Iris pigment epithelial cell (primary cell): Measurements from ENCODE around the gene RAI14.
A peak's percentile ranks its signal among the peaks of the same experiment; 100 is the strongest.

Experiments
- DNase-seq: peaks from one replicate; pipeline ENCODE4 v3.0.0-alpha.2; 2011; ENCODE audit warnings: low read depth

RAI14 gene

DNA sequence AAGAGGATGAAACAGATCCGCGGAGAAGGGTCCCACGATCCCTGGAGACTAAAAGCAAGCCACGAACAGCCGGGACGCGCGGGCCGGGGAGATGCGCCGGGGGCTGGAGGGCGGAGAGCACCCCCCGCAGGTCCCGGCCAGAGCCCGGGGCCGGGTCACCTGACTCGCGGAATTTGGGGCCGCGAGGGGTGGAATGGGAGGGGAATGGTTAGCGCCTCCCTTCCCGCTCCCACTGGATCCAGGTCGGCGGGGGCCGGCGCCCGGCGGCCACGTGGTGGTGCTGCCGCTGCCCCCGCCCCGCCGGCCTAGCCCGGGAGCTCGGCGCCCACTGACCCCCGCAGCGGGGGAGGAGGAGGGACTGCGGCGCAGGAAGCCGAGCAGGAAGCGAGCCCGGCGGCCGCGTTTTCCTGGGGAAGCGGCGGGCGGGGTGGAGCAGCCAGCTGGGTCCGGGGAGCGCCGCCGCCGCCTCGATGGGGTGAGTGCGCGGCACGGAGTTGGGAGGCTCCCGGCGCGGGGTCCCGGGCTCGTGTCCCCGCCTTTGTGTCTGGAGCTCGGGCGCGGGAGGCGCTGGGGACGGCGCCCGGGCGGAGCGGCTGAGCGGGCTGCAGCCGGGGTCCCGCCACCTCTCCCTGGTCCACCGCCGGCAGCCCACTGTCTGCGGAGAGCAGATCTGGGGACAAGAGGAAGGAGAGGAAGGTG, at the start of gene RAI14:
Gene RAI14, plus strand, starts transcription at position 328 of the 699 bp plus-strand sequence. CDS start 30,592 bp downstream, outside the sequence.
- DNase-seq = peak; percentile 91

DNA sequence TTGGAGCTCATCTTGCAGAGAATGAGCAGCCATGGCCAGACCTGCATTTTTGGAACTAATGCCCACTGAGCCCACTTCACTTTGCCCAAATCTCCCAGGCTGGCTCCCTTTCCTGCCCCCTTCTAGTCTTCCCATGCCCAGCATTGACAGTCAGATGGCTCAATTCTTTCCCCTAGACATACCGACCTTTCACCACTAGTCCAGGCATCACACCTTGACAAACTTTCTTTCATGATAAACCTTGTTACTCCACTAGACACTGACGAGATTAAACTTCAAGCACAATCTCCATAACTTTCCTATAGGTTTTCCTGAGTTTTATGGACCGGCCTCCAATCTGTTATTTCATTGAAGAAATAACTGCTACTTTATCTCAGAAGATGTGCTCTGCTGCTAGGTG, 47.8 kb upstream of the RAI14 start:
- DNase-seq = no peak

DNA sequence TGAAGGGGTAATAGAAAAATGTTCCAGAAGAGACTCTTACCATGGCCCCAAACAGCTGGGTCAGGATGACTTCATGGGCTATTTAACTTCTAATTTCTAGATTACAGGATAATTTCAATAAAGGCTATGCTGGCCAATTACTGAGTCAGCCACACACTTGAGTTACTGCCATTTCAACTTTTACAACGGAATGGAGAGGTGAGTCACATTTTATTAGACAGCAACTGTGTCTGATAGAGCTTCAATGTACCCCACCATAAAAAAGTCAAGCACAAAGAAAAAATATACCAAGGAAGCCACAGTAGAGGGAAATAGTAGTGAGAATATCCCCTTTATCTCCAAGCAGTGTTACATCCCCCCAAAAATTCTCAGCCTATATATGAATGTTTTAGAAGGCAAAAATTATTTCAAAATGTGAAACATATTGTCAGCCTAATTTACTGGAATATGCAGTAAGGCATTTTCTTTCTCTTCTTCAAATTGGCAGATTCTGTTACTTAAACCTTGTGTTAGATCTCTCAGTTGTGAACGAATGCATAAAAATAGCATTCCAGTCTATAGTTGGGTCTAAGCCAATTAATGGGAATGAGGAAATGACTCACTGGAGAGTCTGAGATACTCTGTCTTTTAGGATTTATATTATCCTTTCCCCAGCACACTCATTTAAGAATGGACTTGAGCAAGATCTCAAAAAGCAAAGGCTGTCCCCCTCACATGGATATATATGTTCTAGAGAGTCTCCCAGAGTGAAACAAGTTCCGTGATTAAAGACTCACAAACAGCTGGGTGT, 47.1 kb upstream of the RAI14 start:
- DNase-seq = peak; percentile 94

DNA sequence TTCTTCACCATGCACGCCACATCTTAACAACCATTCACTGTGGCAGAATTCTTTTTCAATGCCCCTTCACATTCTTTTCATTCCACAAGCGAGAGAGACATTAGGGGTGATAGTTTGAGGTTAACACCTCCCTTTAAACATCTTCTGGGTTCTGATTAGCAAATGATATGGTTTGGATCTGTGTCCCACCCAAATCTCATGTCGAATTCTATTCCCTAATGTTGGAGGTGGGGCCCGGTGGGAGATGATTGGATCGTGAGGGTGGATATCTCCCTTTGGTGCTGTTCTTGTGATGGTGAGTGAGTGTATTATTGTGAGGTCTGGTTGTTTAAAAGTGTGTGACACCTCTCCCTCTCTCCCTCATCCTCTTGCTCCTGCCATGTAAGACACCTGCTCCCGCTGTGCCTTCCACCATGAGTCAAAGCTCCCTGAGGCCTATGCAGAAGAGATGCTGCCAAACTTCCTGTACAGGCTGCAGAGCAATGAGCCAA, 46.1 kb upstream of the RAI14 start:
- DNase-seq = no peak

DNA sequence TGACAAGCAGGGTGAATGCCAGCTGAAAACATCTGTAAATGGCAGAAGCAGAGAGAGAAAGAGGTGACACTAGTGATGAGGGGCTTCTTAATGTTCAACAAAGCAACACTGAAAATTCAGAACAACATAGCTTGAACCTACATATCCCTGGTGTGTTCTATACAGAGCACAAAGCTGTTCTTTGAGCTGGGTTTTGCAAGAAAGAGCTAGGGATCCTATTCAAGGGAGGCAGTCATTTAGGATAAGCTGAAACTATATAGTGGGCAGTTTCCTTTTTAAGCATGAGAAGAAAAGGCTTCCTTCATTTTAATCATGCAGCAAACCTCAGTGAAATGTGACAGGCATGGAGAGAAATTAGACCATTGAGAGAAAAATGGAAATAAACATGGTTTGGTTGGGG, 45.6 kb upstream of the RAI14 start:
- no peak for DNase-seq

DNA sequence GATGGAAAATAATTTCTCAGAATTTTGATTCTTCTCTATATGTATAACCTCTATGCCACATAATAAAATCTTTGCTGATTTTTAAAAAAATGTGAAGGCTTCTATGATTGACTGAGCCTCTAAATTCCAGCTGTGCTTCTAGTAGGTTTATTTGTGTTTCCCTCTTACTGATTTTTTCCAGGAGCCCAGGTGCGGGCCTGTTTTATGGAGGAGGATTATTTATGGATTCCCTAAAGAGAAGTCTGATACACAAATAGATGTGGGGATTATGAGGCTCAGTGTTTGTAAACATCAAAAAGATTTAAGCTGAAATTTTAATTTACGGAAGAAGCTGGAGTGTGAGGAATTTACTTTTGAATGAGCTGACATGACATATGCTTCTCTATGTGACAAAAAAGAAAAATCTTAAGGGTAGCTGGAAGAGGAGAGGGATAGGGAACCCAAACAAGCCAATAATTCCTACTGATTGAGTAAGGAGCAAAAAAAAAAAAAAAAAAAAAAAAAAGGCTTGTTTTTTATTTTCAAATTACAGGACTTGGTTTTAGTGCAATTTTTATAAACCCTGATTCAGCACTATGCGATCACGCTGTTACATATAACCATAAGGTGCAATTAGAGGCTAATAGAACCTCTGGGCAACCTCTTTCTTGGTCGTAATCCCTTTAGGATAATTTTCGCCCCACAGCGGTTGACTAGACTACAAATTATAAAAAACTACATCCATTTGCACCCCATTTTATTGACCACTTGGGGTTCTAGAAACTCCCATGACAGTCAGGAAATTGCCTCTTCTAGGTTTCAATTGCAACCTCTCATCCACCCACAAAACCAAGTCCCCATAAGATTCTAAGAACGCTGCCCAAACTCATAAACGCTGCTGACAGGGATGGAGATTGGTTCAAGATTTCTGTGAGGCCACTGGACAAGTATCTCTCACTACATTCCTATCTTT, 44.4 kb upstream of the RAI14 start:
- no peak for DNase-seq

DNA sequence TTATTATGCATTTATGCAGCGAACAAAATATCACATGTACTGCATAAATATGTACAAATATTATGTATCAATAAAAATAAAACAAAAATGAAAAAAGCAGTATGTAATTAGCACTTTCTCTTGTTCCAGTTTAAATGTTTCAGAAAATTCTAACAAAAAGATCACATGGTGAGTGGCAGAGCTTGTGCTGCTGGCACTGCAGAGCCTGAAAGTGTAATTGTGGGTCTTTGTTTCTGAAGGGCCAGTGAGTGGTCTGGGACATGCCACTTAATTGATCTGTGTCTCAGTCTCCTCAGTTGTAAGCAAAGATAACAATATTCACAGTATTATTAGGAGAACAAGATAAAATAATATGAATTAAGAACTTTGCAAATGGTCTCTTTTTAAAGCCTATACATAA, 39.5 kb upstream of the RAI14 start:
- no peak for DNase-seq

DNA sequence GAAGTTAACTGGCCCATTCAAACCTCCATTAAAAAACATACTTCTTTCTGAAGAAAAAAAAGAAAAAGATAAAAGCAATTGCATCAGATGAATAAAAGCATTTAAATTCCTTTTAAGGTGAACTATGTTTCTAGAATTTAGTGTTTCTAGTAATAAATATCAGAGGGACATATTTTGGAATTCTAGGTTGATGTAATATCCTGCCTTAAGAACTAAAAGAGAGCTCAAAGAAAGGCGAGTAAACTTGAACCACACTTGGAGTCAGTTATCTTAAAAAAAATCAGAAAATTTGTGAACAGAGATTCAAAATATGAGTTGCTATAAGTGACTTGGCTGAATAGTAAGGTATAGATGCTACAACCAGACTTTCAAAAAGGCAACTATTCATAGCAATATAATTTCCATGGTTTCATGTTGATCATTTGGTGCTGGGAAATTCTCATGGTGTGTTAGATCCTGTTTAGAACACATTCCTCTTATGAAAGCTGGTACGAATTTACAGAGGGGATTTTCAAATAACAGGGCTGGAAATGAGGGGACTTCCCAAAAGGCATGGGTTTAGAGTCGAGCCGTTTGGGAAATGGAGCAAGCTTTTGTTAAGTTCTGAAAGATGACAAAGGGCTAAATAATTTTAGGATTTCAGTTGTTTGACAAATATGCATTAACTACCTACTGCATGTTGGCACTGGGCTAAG, 37.6 kb upstream of the RAI14 start:
- no peak for DNase-seq

DNA sequence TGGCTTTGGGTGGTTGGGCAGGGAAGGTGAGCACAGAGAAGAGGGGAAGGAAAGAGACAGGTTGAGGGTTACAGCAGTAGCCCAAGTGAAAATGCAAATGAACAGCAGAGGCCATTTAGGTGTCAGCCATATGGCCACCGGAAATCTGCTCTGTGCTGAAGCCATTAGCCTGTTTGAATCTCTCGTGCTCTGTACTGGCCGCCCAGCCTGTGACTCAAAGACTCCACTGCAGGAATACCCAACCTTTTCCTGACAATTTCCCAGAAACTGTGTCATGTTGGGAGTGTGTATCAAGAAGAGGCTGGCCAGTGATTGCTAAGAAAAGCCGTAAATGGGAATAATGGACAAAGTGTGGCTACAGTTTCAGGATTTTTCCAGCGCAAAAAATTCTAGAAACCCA, 35.9 kb upstream of the RAI14 start:
- DNase-seq = no peak

DNA sequence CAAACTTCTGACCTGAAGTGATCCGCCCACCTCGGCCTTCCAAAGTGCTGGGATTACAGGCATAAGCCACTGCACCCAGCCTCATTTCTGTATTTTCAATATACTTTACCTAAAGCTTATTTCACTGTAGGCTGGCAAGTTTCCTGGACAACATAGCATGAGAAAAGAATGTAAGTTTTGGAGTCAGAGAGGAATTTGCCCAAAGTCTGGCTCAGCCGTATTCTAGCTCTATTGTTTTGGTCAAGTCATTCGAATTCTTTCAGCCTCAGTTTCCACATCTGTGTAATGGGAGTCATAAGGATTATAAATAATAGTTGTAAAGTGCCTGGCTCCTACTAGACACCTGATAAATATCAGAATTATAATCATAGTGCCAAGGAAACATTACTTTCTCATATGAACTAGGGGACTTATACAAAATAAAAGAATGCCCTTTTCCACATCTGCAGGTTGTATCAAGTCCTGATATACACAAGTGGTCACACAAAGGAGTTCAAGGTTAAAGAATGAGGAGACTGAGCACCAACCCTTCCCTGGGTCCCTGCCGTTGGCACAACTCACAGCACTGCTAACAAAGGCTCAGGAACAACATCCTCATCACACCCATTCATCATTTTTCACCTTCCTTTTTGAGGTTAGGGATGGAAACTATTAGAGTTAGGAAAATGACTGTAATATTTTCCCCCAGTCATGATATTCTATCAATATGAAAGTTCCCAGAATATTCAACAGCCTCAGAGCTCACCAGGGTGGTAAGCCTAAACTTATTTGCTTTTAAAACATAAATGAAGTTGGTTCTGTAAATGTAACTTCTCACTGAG, 34.6 kb upstream of the RAI14 start:
- DNase-seq = no peak

DNA sequence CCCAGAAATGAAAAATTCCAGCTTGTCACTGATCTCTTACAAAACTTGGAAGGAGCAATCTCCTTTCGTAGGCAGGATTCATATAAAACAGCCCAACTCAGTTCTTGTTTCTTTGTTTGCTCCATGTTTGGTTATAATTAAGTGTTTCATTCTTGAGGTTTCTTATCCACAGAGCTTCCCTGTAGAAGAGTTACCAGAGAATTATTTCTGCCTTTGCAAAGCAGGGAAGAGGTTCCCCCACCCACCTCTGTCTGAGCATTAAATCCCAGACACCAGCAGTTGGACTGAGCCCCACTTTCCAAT, 34.1 kb upstream of the RAI14 start:
- DNase-seq = no peak

DNA sequence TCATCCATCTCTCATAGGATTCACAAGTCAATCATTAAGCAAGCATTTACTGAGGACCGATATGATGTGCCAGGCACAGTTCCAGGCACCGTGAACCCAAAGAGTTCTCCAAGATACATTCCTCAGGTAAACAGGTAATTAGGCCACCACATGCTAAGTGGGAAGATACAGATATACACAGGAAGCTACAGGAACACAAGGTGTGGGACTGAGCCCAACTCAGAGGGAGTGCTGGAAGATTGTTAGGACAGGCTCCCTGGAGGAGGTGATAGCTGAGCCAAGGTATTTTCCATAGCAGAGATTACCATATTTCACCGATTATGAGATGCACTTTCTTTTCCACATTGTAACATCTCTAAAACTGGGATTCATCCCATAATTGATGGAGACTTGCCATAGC, 31.4 kb upstream of the RAI14 start:
- DNase-seq = no peak

DNA sequence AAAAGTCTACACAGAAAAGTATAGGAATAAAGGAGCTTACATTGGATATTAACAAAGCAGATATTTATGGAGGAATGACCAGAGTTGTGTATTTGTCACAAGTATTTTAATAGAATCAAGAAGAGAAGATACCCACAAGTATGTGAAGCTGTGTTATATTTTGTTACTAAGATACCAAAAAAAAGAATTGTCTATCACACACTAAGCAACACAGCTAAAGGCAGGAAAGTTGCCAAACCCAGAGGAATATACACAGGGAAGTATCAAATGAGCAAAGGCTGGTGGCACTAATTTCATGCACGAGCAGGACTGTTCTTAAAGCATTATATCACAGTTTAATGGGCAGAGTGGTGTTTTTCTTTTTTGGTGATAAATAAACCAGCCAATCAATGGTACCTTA, 30.9 kb upstream of the RAI14 start:
- peak; percentile 31 for DNase-seq

DNA sequence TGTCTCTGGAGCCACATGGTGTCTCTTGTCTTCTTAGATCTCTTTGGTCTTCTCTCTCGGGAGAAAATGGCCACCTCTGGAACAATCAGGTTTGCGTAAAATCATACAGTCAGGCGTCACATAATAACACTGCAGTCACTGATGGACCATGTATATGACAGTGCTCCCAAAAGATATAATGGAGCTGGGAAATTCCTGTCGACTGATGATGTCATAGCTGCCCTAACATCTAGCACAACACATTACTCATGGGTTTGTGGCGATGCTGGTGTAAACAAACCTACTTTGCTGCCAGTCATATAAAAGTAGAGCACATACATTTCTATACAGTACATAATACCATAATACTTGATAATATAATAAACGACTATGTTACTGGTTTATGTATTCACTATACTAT, 30.1 kb upstream of the RAI14 start:
- DNase-seq = peak; percentile 98

DNA sequence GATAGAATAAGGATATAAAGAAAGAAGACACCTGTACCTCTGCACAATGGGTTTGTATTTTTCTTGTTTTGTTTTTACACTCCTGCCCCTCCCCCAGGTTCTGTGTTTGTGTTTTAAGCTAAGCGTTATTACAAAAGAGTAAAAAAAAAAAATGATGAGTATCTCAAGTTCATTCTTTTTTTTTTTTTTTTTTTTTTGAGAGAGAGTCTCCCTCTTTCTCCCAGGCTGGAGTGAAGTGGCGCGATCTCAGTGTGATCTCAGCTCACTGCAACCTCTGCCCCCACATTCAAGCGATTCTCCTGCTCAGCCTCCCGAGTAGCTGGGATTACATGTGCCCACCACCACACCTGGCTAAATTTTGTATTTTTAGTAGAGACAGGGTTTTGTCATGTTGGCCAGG, 29.4 kb upstream of the RAI14 start:
- DNase-seq = peak; percentile 67

DNA sequence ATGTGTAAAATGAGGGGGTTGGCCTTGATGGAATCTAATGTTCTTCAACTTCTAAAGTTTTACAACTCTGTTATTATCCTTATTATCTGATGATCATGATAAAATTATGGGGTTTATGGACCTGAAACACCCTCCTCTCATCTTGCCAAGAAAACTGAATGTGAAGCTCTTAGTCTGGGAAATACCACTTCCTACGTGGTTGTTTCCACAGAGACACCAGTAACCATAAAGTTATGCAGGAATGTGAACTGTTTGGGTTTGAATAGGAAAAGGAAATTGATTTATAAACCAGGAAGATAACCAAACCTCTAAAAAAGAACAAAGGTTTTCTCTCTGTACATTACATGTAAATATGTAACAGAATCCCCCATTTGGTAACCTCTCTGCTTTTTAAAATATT, 28.3 kb upstream of the RAI14 start:
- peak; percentile 96 for DNase-seq

DNA sequence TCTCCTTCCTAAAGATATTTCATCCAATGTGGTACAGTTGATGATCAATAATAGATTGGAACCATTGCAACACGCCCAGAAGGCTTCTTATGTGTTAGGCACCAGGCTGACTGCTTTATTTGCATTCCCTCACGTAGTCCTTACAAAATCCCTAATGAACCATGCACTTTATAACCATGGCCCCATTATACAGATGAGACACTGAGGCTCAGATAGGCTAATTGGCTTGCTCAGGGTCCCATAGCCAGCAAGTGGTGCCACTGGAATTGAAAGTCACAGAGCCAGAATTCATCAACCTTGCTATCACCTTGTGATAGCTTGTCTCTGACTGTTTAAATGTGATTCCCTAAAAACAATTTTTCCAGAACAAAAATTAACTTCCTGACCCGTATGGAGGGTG, 27.8 kb upstream of the RAI14 start:
- no peak for DNase-seq

DNA sequence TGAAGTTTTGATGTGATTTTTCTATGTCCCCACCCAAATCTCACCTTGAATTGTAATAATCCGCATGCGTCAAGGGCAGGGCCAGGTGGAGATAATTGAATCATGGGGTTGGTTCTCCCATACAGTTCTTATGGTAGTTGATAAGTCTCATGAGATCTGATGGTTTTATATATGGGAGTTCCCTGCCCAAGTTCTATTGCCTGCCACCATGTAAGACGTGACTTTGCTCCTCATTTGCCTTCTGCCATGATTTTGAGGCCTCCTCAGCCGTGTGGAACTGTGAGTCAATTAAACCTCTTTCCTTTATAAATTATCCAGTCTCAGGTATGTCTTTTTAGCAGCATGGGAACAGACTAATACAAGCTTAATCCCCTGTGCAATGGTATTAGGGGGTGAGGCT, 25.5 kb upstream of the RAI14 start:
- no peak for DNase-seq

DNA sequence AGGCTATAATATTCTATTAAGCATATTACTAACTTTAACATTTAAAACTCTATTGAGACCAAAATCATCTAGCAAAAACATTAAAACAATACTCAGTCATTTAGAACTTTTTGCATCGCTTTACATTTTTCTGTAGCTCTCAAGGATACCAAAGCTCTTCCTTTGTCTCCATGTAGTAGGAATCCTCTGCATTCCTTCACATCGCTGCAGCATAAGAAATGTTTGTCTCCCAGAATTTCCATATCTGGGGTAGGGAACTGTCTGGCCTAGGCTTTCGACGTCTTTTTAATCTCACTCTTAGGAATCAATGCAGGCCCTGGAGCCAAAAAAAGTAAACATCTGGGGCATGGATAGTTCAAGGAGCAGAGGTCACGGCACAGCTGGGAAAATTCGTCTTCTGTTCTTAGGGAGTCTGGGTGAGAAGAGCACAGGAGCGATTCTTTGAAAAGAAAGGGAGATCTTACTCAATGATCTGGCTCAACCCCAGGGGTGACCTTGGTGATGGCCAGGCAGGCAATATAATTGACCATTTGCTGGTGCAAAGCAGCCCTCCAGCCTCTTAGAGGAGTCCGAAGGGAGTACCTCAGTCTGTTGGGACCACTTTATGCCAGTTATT, 23.2 kb upstream of the RAI14 start:
- no peak for DNase-seq

DNA sequence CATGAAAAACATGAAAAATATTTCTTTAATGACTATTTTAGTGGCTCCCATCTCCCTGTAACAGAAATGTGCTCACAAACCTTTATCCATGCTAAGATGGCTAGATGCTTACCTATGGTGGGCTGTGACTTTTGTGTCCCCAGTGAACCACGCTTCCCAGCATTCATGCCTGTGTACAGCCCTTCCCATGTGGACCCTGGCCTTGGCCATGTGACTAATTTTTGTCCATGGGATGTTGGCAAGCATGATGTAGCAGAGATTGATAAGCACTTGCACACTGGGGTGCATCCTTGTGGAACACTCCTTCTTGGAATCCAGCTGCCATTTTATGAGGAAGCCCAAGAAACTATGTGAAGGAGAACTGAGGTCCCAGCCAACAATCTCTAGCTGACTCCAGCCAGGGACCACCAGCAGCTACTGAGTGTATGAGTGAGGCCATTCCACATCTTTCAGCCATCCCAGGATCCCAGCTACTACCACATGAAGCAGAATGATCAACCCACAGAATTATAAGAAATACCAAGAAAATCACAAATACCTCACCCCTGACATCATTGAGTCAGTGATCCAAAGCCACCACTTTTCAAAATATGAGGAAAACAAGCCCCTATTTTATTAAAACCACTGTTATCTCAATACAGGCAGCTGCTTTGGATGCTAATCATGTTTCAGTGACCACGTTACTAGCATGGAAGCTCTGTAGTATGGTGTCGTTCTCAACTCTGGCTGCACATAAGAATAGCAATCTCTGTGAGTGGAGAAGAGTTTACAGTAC, 16.1 kb upstream of the RAI14 start:
- DNase-seq = peak; percentile 89
